Prostate gland (tissue), 2 donors: Measurements from ENCODE around the gene PLCH2.

Experiments used
- CTCF ChIP-seq, 4 experiments: fragments of 200-600 bp in 2 of 4; fragments of 450-650 bp in 2 of 4; sonication (generic) in 2 of 4; IDR thresholded peaks; 1 replicate in 3 of 4; 2 replicates in 1 of 4; pipeline ENCODE4 v1.5.1; 2016 to 2019; ENCODE audit warnings: antibody characterized with exemption in 4 of 4, mild to moderate bottlenecking in 2 of 4, moderate library complexity in 2 of 4
- POLR2A ChIP-seq: fragments of 450-650 bp; IDR thresholded peaks from one replicate; pipeline ENCODE4 v1.6.1; 2016; ENCODE audit warnings: antibody characterized with exemption, mild to moderate bottlenecking
- POLR2AphosphoS5 ChIP-seq: sonication (generic); formaldehyde crosslinking; IDR thresholded peaks from one replicate; pipeline ENCODE4 v1.6.1; 2017; ENCODE audit warnings: antibody characterized with exemption

- TF ChIP-seq CTCF (IDR thresholded peaks at IDR 0.05) = no peak
- TF ChIP-seq POLR2A = peak; percentile 24
- peak; percentile 96 for TF ChIP-seq POLR2AphosphoS5
These were observed 18.2 kb downstream of the PLCH2 start for GRCh38 chr1:2494323-2494693.
